Urinary bladder (tissue), 4 donors: Measurements from ENCODE around the gene COBLL1. TPM values are rescaled to one million over a fixed set of nuclear protein-coding genes. Genes with fewer than 3 reads are reported as not detected.
"Not testable (repeated sequence)": the region's sequence is repeated elsewhere in the genome, so short reads cannot be mapped to it uniquely, and the experiment has no call there.

Experiments used
- DNase-seq: peaks from one replicate; pipeline ENCODE4 v3.0.0-alpha.2; 2015; ENCODE audit errors: extremely low spot score
- H3K27ac ChIP-seq: one replicate; pipeline ENCODE4 v1.5.1; 2013; ENCODE audit warnings: low read depth, mild to moderate bottlenecking, moderate library complexity
- H3K36me3 ChIP-seq: one replicate; pipeline ENCODE4 v1.6.1; 2013; ENCODE audit warnings: mild to moderate bottlenecking, moderate library complexity; ENCODE audit not compliant: insufficient read depth
- H3K4me1 ChIP-seq: one replicate; pipeline ENCODE4 v1.6.1; 2013; ENCODE audit warnings: mild to moderate bottlenecking, moderate library complexity; ENCODE audit not compliant: insufficient read depth
- H3K4me3 ChIP-seq: one replicate; pipeline ENCODE4 v1.5.1; 2013; ENCODE audit warnings: low read depth, low read length
- whole genome bisulfite sequencing: extraction: QIAGEN DNeasy Blood & Tissue Kit; methylation state at CpG from one replicate; pipeline ENCODE4 v1.1.7; 2013; 5-methylcytosine and 5-hydroxymethylcytosine counted together
- polyA plus RNA-seq: library from polyadenylated mRNA; stranded (reverse); fragments of 200-250 nt; gene quantifications from one replicate; pipeline ENCODE4 v1.2.3, GENCODE V29; 2013
- total RNA-seq: library from RNA; depleted of rRNA; stranded (reverse); fragments of >200 nt; gene quantifications from one replicate; pipeline ENCODE4 v1.2.3, GENCODE V29; 2014
- donor health status: healthy with polysubstance abuse.
- donor health status: healthy.

The COBLL1 gene
- total and polyA plus RNA-seq, 2 donors, result 12.9 to 51.8 TPM

- Histone ChIP-seq H3K36me3 (no peaks in the 10 kb centered on the region), H3K27ac (peak overlapping the region; percentile 18), H3K4me1 (no peaks in the 10 kb centered on the region), H3K4me3 (no peak overlapping the region)
- no peak for DNase-seq
- 79% methylated on average over 5 of the region's 5 CpGs for WGBS
Observed at GRCh38 chr2:164868563-164869419, 27.2 kb upstream of the COBLL1 start.

GRCh38 chr2:164867779-164868397, 26.3 kb upstream of the COBLL1 start:
- Histone ChIP-seq H3K36me3 (no peaks in the 10 kb centered on the region), H3K4me3 (no peak overlapping the region), H3K27ac (no peak overlapping the region), H3K4me1 (no peaks in the 10 kb centered on the region)
- no peak for DNase-seq
- WGBS, result 63% methylated on average over 3 of the region's 3 CpGs

DNA sequence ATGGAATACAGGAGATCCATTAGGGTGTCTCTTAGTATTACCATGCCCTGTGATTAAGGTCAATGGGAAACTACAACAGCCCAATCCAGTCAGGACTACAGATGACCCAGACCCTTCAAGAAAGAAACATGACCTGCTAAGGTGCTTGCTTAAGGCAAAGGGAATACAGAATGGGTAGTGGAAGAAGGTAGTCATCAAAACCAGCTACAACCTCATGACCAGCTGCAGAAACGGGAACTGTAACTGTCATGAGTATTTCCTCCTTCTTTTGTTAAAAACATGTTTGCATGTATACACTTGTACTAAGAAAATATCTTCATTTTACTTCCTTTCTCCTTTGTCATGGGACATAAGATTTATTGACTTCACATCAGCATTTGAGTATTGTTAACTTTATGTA, 24.8 kb upstream of the COBLL1 start:
- H3K4me1 ChIP-seq, H3K36me3 ChIP-seq, H3K4me3 ChIP-seq, DNase-seq, H3K27ac ChIP-seq: not testable (repeated sequence)
- 75% methylated on average over 1 of the region's 1 CpG for WGBS

DNA sequence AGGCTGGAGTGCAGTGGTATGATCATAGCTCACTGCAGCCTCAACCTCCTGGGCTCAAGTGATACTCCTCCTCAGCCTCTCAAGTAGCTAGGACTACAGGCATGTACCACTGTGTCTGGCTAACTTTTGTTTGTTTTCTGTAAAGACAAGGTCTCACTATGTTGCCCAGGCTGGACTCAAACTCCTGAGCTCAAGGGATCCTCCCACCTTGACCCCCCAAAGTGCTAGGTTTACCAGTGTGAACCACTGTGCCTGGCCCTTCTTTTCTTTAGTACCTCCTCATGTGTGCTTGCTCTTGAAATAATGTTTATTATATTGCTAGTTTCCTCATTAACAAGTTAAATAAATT, 19.0 kb upstream of the COBLL1 start:
- DNase-seq, result no peak
- Histone ChIP-seq H3K27ac (no peak overlapping the region), H3K4me3 (no peak overlapping the region), H3K4me1 (no peaks in the 10 kb centered on the region), H3K36me3 (no peaks in the 10 kb centered on the region)

DNA sequence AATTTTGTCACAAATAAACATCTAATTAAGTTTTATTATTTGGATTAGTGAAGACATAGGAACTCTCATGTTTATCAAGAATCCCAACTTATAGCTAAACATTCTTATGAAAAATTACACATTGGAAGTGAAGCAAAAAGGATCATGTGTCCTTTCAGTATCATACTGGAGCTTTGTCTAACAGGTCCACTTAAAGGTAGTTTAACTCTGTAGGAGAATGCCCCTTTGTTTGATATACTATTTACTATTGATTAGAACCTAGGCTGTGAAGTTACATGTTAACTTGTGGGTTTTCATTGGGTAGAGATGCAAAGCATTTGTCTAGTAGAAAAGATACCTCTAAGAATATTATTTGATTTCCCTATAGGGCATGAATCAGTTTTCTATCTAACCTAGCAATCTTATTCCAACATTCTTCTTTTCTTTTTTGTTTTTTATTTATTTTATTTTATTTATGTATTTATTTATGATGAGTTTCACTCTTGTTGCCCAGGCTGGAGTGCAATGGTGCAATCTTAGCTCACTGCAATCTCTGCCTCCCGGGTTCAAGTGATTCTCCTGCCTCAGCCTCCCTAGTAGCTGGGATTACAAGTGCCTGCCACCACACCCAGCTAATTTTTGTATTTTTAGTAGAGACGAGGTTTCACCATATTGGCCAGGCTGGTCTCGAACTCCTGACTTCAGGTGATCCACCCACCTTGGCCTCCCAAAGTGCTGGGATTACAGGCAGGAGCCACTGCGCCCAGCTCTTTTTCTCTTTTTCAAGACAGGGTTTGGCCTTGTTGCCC, 18.5 kb upstream of the COBLL1 start:
- WGBS, result 96% methylated on average over 4 of the region's 4 CpGs
- not testable (repeated sequence) for H3K4me3 ChIP-seq, DNase-seq, H3K27ac ChIP-seq, H3K4me1 ChIP-seq, H3K36me3 ChIP-seq

GRCh38 chr2:164859251-164859818, 17.7 kb upstream of the COBLL1 start:
- Histone ChIP-seq H3K36me3 (no peaks in the 10 kb centered on the region), H3K4me3 (no peak overlapping the region), H3K4me1 (no peaks in the 10 kb centered on the region), H3K27ac (no peak overlapping the region)
- WGBS, result 68% methylated on average over 2 of the region's 2 CpGs
- DNase-seq, result no peak

DNA sequence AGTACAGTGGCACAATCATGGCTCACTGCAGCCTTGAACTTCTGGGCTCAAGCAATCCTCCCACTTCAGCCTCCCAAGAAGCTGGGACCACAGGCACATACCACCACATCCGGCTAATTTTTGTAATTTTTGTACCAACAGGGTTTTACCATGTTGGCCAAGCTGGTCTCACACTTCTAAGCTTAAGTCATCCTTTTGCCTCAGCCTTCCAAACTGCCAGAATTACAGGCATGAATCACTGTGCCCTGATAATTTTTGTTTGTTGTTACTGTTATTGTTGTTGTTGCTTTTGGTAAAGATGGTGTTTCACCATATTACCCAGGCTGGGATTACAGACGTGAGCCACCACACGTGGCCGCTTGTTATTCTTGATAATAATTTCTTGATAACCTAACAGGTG, 10.5 kb upstream of the COBLL1 start:
- Histone ChIP-seq H3K4me3 (no peak overlapping the region), H3K4me1 (no peaks in the 10 kb centered on the region), H3K36me3 (no peaks in the 10 kb centered on the region), H3K27ac (no peak overlapping the region)
- WGBS, result 93% methylated on average over 4 of the region's 4 CpGs
- DNase-seq, result no peak

- no peak for DNase-seq
- no peaks in the 10 kb centered on the region for H3K4me1 ChIP-seq
Observed at GRCh38 chr2:164850235-164850634, 8.6 kb upstream of the COBLL1 start.

GRCh38 chr2:164849506-164849905, 7.9 kb upstream of the COBLL1 start:
- Histone ChIP-seq H3K4me3 (no peak overlapping the region), H3K36me3 (no peaks in the 10 kb centered on the region), H3K4me1 (no peaks in the 10 kb centered on the region), H3K27ac (no peak overlapping the region)
- WGBS, result 70% methylated on average over 1 of the region's 1 CpG
- DNase-seq, result no peak

More at GRCh38 chr2:164850235-164850634, 8.6 kb upstream of the COBLL1 start:
- no peak overlapping the region for H3K27ac ChIP-seq
- WGBS, result 77% methylated on average over 4 of the region's 4 CpGs
- H3K4me3 ChIP-seq, result no peak overlapping the region
- no peaks in the 10 kb centered on the region for H3K36me3 ChIP-seq

- H3K4me3 ChIP-seq, result no peak overlapping the region
- WGBS, result 29% methylated on average over 2 of the region's 2 CpGs
- H3K36me3 ChIP-seq, result no peaks in the 10 kb centered on the region
- no peak overlapping the region for H3K27ac ChIP-seq
- H3K4me1 ChIP-seq, result no peaks in the 10 kb centered on the region
- DNase-seq, result no peak
Observed at GRCh38 chr2:164847981-164848741, 6.5 kb upstream of the COBLL1 start.

- Histone ChIP-seq H3K4me1 (no peaks in the 10 kb centered on the region), H3K36me3 (no peaks in the 10 kb centered on the region), H3K4me3 (no peak overlapping the region), H3K27ac (no peak overlapping the region)
- no peak for DNase-seq
- 77% methylated on average over 4 of the region's 4 CpGs for WGBS
Observed at GRCh38 chr2:164847291-164847690, 5.7 kb upstream of the COBLL1 start.

DNA sequence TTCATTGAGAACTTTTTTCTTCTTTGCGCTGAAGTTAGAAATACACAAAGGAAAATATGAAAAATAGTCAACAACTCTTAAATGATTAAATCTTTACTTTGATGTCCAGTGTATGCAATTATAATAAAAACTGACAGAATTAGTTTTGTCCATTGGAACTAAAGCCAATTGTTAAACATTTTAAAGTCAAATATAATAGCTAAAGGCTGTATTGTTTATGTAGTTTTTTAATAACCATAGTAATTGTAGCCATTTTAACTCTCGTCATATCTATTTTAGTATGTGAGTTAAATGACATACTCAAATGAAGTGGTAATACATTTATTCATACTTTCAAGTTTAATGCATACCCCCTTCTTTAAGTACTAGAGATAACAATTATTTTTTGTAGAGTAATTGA, 4.7 kb upstream of the COBLL1 start:
- Histone ChIP-seq H3K4me1 (no peaks in the 10 kb centered on the region), H3K36me3 (no peaks in the 10 kb centered on the region), H3K4me3 (no peak overlapping the region), H3K27ac (no peak overlapping the region)
- WGBS, result 70% methylated on average over 2 of the region's 2 CpGs
- DNase-seq, result no peak

DNA sequence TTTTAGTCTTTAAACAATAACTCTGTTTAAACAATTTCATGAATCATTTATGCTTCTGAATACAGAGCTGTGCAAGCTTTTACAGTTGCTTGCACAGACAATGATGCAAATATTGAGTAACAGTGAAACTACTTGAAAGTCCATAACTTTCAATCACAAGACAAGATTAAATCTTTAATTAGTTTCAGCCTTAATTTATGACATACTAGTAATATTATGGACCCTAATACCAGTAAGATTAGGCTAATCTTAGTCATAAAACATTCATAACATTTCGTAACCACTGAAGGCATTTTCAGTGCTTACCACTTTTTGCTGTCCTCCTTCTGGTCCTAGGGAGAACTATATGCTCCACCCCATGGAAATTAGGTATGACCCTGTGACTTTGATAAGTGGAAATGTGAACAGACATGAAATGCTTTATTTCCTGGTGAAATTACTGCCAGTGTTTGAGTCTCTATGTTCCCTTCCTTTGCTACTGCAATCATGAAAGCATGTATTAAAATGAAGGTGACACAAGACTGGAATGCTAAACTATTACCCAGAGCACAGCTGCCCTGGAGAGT, 1.8 kb upstream of the COBLL1 start:
- 52% methylated on average over 1 of the region's 1 CpG for WGBS
- Histone ChIP-seq H3K4me3 (no peak overlapping the region), H3K27ac (no peak overlapping the region), H3K36me3 (no peaks in the 10 kb centered on the region), H3K4me1 (no peaks in the 10 kb centered on the region)
- peak; percentile 29 for DNase-seq
